Testis (tissue), 3 donors: ENCODE measurements around the gene VWC2. TPM values are rescaled to one million over a fixed set of nuclear protein-coding genes. Genes with fewer than 3 reads are reported as not detected.

Experiments used
- DNase-seq: peaks from one replicate; pipeline ENCODE4 v3.0.0-alpha.2; 2019
- H3K27ac ChIP-seq, 2 donors: fragments of 200-600 bp; sonication (generic); one replicate each; pipeline ENCODE4 v1.5.1; 2019
- H3K27me3 ChIP-seq: fragments of 200-600 bp; sonication (generic); one replicate; pipeline ENCODE4 v1.5.1; 2019
- H3K36me3 ChIP-seq: fragments of 200-600 bp; sonication (generic); one replicate; pipeline ENCODE4 v1.5.1; 2017; ENCODE audit warnings: low read depth; ENCODE audit errors: missing control alignments
- H3K4me1 ChIP-seq: fragments of 200-600 bp; sonication (generic); one replicate; pipeline ENCODE4 v1.5.1; 2019
- H3K4me3 ChIP-seq, 2 donors: fragments of 200-600 bp; sonication (generic); one replicate each; pipeline ENCODE4 v1.5.1; 2017 to 2019
- H3K9me3 ChIP-seq: fragments of 200-600 bp; sonication (generic); one replicate; pipeline ENCODE4 v1.5.1; 2017
- POLR2A ChIP-seq: fragments of 450-650 bp; IDR thresholded peaks from one replicate; pipeline ENCODE4 v1.6.1; 2017; ENCODE audit warnings: antibody characterized with exemption, mild to moderate bottlenecking, moderate library complexity
- WGBS, 2 donors: methylation state at CpG; one replicate each; pipeline ENCODE4 v1.1.5; 2018; 5-methylcytosine and 5-hydroxymethylcytosine counted together
- intact Hi-C: fragments of 100-400 bp; cut with DNase I; formaldehyde crosslinking; loops from one replicate; pipeline ENCODE4 v1.15.1; 2023; ENCODE audit warnings: low total_unique reads
- polyA plus RNA-seq: library from polyadenylated mRNA; stranded (reverse); fragments of 350-450 nt; fragmentation: Illumina TruSeq; extraction: RNeasy Lipid Tissue Mini Kit (QIAGEN cat#74804); gene quantifications from one replicate; pipeline ENCODE4 v1.2.3, GENCODE V29; 2014; ENCODE audit warnings: low read depth, low replicate concordance; ENCODE audit not compliant: insufficient read depth
- total RNA-seq, 2 donors: library from RNA; depleted of rRNA; stranded (reverse); fragments of >200 nt; gene quantifications; one replicate each; pipeline ENCODE4 v1.2.3, GENCODE V29; 2016
- TF ChIP-seq, protein P1 (sequence below), 3 experiments: fragments of 450-650 bp in 2 of 3; fragments of 200-600 bp in 1 of 3; sonication (generic) in 1 of 3; IDR thresholded peaks; one replicate each; pipeline ENCODE4 v1.5.1; 2016 to 2019; ENCODE audit warnings: antibody characterized with exemption in 3 of 3, mild to moderate bottlenecking in 2 of 3, moderate library complexity in 1 of 3

The VWC2 gene
- total and polyA plus RNA-seq, 3 donors from 2014 or later = 0.08 to 0.31 (median 0.19) TPM

DNA sequence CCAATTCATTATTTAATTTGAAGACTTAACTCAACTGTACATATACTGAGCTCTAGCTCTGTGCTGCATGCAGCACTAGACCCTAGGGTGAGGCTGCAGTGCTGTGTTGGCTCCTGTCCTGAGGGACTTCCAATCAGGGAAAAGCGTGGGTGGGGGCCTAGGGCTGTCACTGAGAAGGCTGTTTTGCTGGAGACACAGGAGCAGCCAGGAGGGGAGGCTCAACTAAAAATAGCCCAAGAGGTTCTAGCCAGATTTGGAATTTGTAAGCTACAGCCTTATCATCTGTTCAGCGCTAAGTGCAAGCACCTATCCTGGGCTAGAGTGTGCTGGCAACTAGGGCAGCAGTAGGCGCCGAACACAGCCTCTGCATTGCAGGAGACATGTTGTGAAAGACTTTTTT, 121.1 kb downstream of the VWC2 start:
- Histone ChIP-seq H3K4me1 (no peaks in the 10 kb centered on the region), H3K36me3 (no peaks in the 10 kb centered on the region), H3K27me3 (no peaks in the 10 kb centered on the region), H3K4me3 (no peak overlapping the region), H3K27ac (no peak overlapping the region), H3K9me3 (no peaks in the 10 kb centered on the region)
- 91 to 96% methylated on average over 4 of the region's 4 CpGs for WGBS, 2 donors
- no peak for DNase-seq
- TF ChIP-seq, protein P1, sequence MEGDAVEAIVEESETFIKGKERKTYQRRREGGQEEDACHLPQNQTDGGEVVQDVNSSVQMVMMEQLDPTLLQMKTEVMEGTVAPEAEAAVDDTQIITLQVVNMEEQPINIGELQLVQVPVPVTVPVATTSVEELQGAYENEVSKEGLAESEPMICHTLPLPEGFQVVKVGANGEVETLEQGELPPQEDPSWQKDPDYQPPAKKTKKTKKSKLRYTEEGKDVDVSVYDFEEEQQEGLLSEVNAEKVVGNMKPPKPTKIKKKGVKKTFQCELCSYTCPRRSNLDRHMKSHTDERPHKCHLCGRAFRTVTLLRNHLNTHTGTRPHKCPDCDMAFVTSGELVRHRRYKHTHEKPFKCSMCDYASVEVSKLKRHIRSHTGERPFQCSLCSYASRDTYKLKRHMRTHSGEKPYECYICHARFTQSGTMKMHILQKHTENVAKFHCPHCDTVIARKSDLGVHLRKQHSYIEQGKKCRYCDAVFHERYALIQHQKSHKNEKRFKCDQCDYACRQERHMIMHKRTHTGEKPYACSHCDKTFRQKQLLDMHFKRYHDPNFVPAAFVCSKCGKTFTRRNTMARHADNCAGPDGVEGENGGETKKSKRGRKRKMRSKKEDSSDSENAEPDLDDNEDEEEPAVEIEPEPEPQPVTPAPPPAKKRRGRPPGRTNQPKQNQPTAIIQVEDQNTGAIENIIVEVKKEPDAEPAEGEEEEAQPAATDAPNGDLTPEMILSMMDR (IDR thresholded peaks at IDR 0.05) = no peak
- no peak for TF ChIP-seq POLR2A
- intact Hi-C loops = no loop called here

DNA sequence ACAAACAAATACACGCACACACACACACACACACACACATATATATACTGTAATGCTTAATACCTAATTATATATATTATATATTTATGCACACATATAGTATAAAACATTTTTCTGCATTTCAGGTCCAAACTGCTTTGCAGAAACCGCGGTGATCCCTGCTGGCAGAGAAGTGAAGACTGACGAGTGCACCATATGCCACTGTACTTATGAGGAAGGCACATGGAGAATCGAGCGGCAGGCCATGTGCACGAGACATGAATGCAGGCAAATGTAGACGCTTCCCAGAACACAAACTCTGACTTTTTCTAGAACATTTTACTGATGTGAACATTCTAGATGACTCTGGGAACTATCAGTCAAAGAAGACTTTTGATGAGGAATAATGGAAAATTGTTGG, 138.5 kb downstream of the VWC2 start:
- TF ChIP-seq POLR2A = no peak
- TF ChIP-seq, protein P1 (IDR thresholded peaks at IDR 0.05) = no peak
- 88 to 92% methylated on average over 8 of the region's 8 CpGs for WGBS, 2 donors
- intact Hi-C loops = no loop called here

DNA sequence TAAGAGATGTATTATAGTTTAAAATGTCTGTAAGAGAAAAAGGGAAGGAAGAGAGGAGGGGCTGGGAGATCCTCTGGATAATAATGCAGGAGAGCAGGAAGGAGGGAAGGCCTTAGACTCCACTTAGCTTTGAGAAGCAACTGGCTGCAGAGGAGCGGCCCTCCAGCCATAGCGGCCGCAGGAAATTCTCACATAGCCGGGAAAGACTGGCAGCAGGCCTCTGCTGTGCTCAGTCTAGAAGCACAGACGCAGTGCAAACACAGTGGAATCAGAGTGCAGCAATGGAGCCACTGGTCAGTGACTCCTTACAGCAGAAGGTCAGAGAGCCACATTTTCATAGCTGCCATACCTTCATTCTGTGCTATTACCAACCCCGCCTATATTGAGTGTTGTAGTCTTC, 153.3 kb downstream of the VWC2 start:
- 89 to 91% methylated on average over 6 of the region's 6 CpGs for WGBS, 2 donors
- no peak for DNase-seq
- no peaks in the 10 kb centered on the region for H3K4me1 ChIP-seq
- no peaks in the 10 kb centered on the region for H3K27me3 ChIP-seq
- no peaks in the 10 kb centered on the region for H3K9me3 ChIP-seq
- intact Hi-C loops = no loop called here
- H3K36me3 ChIP-seq = no peaks in the 10 kb centered on the region
- H3K27ac ChIP-seq = no peak overlapping the region
- no peak overlapping the region for H3K4me3 ChIP-seq
- TF ChIP-seq, protein P1 (IDR thresholded peaks at IDR 0.05) = no peak
- TF ChIP-seq POLR2A = no peak

More for the DNA sequence above, 138.5 kb downstream of the VWC2 start:
- no peak for DNase-seq
- no peaks in the 10 kb centered on the region for H3K27me3 ChIP-seq
- H3K4me3 ChIP-seq = no peak overlapping the region
- no peaks in the 10 kb centered on the region for H3K36me3 ChIP-seq
- H3K27ac ChIP-seq = no peak overlapping the region
- H3K9me3 ChIP-seq = no peaks in the 10 kb centered on the region
- H3K4me1 ChIP-seq = no peaks in the 10 kb centered on the region

DNA sequence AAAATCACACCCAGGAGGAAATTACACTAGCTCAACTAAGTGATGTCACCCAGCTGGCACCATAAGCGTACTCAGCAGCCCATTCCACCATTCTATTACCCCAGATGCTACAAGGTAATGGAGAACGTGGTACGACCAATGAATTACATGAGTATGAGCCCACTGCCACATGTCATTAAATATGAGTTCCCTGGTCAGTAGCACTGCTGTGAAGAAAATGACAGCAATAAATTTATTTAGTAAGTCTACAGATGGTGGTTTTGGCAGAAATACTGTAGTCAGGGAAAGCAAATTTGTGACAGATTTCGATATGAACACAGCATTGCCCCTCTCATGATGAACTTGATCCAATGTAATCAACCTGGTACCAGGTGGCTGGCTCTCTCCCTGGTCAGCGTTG, 154.2 kb downstream of the VWC2 start:
- intact Hi-C loops = no loop called here
- no peak overlapping the region for H3K27ac ChIP-seq
- no peaks in the 10 kb centered on the region for H3K9me3 ChIP-seq
- H3K4me3 ChIP-seq = no peak overlapping the region
- H3K4me1 ChIP-seq = no peaks in the 10 kb centered on the region
- H3K36me3 ChIP-seq = no peaks in the 10 kb centered on the region
- no peak for TF ChIP-seq POLR2A
- TF ChIP-seq, protein P1 (IDR thresholded peaks at IDR 0.05) = no peak
- no peak for DNase-seq
- WGBS, 2 donors = 93 to 96% methylated on average over 5 of the region's 5 CpGs
- no peaks in the 10 kb centered on the region for H3K27me3 ChIP-seq

DNA sequence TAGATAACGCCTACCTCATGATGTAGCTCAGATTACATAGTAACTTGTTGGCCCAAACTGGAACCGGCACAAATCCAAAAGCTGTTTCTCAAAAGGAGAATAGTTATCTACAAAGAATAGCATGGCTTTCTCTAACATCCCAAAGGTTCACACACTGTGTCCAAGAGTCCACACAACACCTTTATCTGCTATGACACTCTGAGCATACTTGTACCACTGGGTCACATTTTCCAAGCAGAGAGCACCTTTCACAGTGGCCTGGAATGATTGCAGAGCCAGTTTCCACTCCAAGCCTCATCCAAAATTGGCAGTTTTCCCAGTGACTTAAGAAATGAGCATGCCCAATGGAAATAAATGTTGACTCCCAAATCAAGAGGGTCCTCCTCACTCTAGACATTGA, 155.3 kb downstream of the VWC2 start:
- TF ChIP-seq POLR2A = no peak
- TF ChIP-seq, protein P1 (IDR thresholded peaks at IDR 0.05) = no peak
- no peak overlapping the region for H3K4me3 ChIP-seq
- intact Hi-C loops = no loop called here
- H3K27ac ChIP-seq = no peak overlapping the region
- no peaks in the 10 kb centered on the region for H3K36me3 ChIP-seq
- no peak for DNase-seq
- WGBS, 2 donors = 97 to 100% methylated on average over 2 of the region's 2 CpGs
- no peaks in the 10 kb centered on the region for H3K4me1 ChIP-seq
- H3K9me3 ChIP-seq = no peaks in the 10 kb centered on the region
- no peaks in the 10 kb centered on the region for H3K27me3 ChIP-seq
